Astrocyte (in vitro differentiated cells and primary cell): Measurements from ENCODE around the gene ATP1A3.

Source experiments
- CTCF ChIP-seq: IDR thresholded peaks from 2 replicates; pipeline ENCODE4 v1.5.1; 2011; ENCODE audit warnings: low read depth, mild to moderate bottlenecking, inconsistent platforms, low read length, moderate library complexity; ENCODE audit not compliant: insufficient read depth
- EZH2 ChIP-seq: IDR thresholded peaks from 2 replicates; pipeline ENCODE4 v1.6.1; 2012; ENCODE audit warnings: mild to moderate bottlenecking, low read length, inconsistent platforms; ENCODE audit not compliant: insufficient read depth

GRCh38 chr19:41956621-41957020 is 37.4 kb downstream of the ATP1A3 start:
- TF ChIP-seq CTCF (no peak), EZH2 (no peak)
